Measurements from ENCODE around the gene PMM1. TPM values are rescaled to one million over a fixed set of nuclear protein-coding genes. Genes with fewer than 3 reads are reported as not detected.

Gene PMM1
- total RNA-seq, 1 experiment from 2014 or later, result 49.3 TPM

- Histone ChIP-seq H3K79me2 (ENCODE audit: low read depth) (no peaks in the 10 kb centered on the region), H3K36me3 (ENCODE audit: low read depth) (no peaks in the 10 kb centered on the region), H2AFZ (no peak overlapping the region), H3K9me2 (ENCODE audit: insufficient read depth) (no peaks in the 10 kb centered on the region), H4K20me1 (ENCODE audit: insufficient read depth) (no peaks in the 10 kb centered on the region), H3K9me3 (ENCODE audit: insufficient read depth, low read depth) (no peaks in the 10 kb centered on the region), H3K4me2 (no peak overlapping the region), H3K27ac (no peak overlapping the region), H3F3A (ENCODE audit: insufficient read depth, low read depth) (peaks cover 1% of the 10 kb centered on the region; the same call in 1 of the 2 replicates), H3K4me1 (replicated peaks; ENCODE audit: insufficient read depth) (peaks cover 3% of the 10 kb centered on the region), H3K4me3 (no peak overlapping the region), H3K27me3 (ENCODE audit: insufficient read depth, low read depth) (no peaks in the 10 kb centered on the region)
- DNase-seq, result no peak
- ChIA-PET CTCF (interaction anchor here (0.5 to 0.9 kb wide), 2 partner anchors 14 to 756 kb away, joined by 3 to 12 read pairs; no protein-coding TSS in a partner anchor), POLR2A (ENCODE audit: unreplicated experiment) (interaction anchor here (0.6 kb wide), 3 partner anchors 14 to 94 kb away, joined by 3 to 4 read pairs (median 3); no protein-coding TSS in a partner anchor)
- intact Hi-C loops (cut with micrococcal nuclease; ENCODE audit: unreplicated experiment), result no loop called here
- TF ChIP-seq CTCF (conservative IDR thresholded peaks at IDR 0.05) (no peak), EZH2 (IDR thresholded peaks at IDR 0.05; ENCODE audit: low read depth) (no peak)
- BruUV-seq (replicated peaks), result no TSS peak
Measured at GRCh38 chr22:41557401-41558240, 32.0 kb downstream of the PMM1 start.

GRCh38 chr22:41556561-41556960 is 33.1 kb downstream of the PMM1 start:
- no TSS peak for BruUV-seq (replicated peaks)
- no peaks in the 10 kb centered on the region for H3K9me2 ChIP-seq (ENCODE audit: insufficient read depth)

More at GRCh38 chr22:41556561-41556960, 33.1 kb downstream of the PMM1 start:
- Histone ChIP-seq H3F3A (ENCODE audit: insufficient read depth, low read depth) (no peaks in the 10 kb centered on the region), H3K4me1 (replicated peaks; ENCODE audit: insufficient read depth) (no peaks in the 10 kb centered on the region), H3K4me2 (no peak overlapping the region), H3K36me3 (ENCODE audit: low read depth) (no peaks in the 10 kb centered on the region), H4K20me1 (ENCODE audit: insufficient read depth) (no peaks in the 10 kb centered on the region), H3K27me3 (ENCODE audit: insufficient read depth, low read depth) (no peaks in the 10 kb centered on the region), H2AFZ (no peak overlapping the region), H3K27ac (no peak overlapping the region), H3K4me3 (no peak overlapping the region), H3K79me2 (ENCODE audit: low read depth) (no peaks in the 10 kb centered on the region), H3K9me3 (ENCODE audit: insufficient read depth, low read depth) (no peaks in the 10 kb centered on the region)
- no peak for TF ChIP-seq CTCF (conservative IDR thresholded peaks at IDR 0.05)
- TF ChIP-seq EZH2 (IDR thresholded peaks at IDR 0.05; ENCODE audit: low read depth), result no peak
- POLR2A ChIA-PET (ENCODE audit: unreplicated experiment), result interaction anchor here (0.6 kb wide), 1 partner anchor 33 kb away, joined by 3 read pairs; no protein-coding TSS in a partner anchor
- DNase-seq, result no peak
- CTCF ChIA-PET, result no interaction called here
- intact Hi-C loops (cut with micrococcal nuclease; ENCODE audit: unreplicated experiment), result no loop called here

Data from PC-9 (cell line).